ENCODE measurements around the gene MYO7B.

MYO7B gene

DNA sequence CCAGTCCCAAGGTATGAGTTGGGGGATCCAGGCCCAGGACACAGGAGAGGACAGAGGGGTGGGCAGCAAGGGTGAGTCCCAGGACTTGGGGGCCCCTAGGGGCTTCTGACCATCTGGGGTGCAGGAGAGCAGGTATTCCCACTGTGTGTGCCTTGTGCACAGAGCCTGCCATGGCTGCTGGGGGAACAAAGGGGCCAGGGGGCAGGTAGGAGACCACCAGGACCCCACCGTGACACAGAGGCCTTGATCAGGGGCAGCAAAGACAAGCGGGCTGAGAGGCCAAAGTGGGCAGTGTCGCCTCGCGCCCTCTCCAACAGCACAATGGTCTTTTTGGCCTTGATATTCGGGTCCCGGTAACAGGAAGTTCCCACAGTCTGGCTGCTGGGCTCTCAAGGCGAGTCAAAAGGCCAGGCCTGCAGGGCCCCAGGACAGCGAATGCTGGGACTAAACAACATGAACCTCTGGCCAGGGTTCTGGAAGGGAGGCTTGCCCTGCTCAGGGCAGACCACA is 98.1 kb downstream of the MYO7B start:
- peaks cover 25% of the 10 kb centered on the region for H3K79me2 ChIP-seq (ENCODE audit: insufficient read depth, low read length)
- ATAC-seq (ENCODE audit: insufficient read depth, low read depth) (no peak), DNase-seq (no peak)
- TF ChIP-seq, protein P1, sequence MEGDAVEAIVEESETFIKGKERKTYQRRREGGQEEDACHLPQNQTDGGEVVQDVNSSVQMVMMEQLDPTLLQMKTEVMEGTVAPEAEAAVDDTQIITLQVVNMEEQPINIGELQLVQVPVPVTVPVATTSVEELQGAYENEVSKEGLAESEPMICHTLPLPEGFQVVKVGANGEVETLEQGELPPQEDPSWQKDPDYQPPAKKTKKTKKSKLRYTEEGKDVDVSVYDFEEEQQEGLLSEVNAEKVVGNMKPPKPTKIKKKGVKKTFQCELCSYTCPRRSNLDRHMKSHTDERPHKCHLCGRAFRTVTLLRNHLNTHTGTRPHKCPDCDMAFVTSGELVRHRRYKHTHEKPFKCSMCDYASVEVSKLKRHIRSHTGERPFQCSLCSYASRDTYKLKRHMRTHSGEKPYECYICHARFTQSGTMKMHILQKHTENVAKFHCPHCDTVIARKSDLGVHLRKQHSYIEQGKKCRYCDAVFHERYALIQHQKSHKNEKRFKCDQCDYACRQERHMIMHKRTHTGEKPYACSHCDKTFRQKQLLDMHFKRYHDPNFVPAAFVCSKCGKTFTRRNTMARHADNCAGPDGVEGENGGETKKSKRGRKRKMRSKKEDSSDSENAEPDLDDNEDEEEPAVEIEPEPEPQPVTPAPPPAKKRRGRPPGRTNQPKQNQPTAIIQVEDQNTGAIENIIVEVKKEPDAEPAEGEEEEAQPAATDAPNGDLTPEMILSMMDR (IDR thresholded peaks at IDR 0.05; ENCODE audit: borderline replicate concordance, extremely low read depth, low read length, poor library complexity, severe bottlenecking): no peak
- no peak for TF ChIP-seq EZH2 (IDR thresholded peaks at IDR 0.05; ENCODE audit: borderline replicate concordance, low read depth, low read length, severe bottlenecking)
- no peak overlapping the region for H3K4me3 ChIP-seq (ENCODE audit: low read depth in 1 of 2, low read length in 2 of 2)
- H3K27me3 ChIP-seq (ENCODE audit: insufficient read depth, low read length, poor library complexity): no peaks in the 10 kb centered on the region
- H3K27ac ChIP-seq (ENCODE audit: low read length): peak overlapping the region; percentile 97
- H4K20me1 ChIP-seq (ENCODE audit: insufficient read depth, low read length): no peaks in the 10 kb centered on the region
- peak overlapping the region; percentile 86 for H3K9ac ChIP-seq (ENCODE audit: low read depth, low read length)
- no peaks in the 10 kb centered on the region for H3K9me3 ChIP-seq (ENCODE audit: insufficient read depth, low read length, severe bottlenecking)
- peaks cover 90% of the 10 kb centered on the region for H3K4me1 ChIP-seq (ENCODE audit: insufficient read depth, low read length)
- H2AFZ ChIP-seq (ENCODE audit: low read depth, low read length): no peak overlapping the region
- no peak overlapping the region for H3K4me2 ChIP-seq (ENCODE audit: insufficient read depth, low read length)
- H3K36me3 ChIP-seq (ENCODE audit: insufficient read depth, low read length): peaks cover 76% of the 10 kb centered on the region

- Histone ChIP-seq H3K27ac (ENCODE audit: low read length) (peak overlapping the region; percentile 97), H3K79me2 (ENCODE audit: insufficient read depth, low read length) (peaks cover 31% of the 10 kb centered on the region), H4K20me1 (ENCODE audit: insufficient read depth, low read length) (no peaks in the 10 kb centered on the region), H2AFZ (ENCODE audit: low read depth, low read length) (no peak overlapping the region), H3K9ac (ENCODE audit: low read depth, low read length) (peak overlapping the region; percentile 86), H3K9me3 (ENCODE audit: insufficient read depth, low read length, severe bottlenecking) (no peaks in the 10 kb centered on the region), H3K4me2 (ENCODE audit: insufficient read depth, low read length) (peak overlapping the region; percentile 14; the same call in 1 of the 2 replicates), H3K4me1 (ENCODE audit: insufficient read depth, low read length) (peaks cover 95% of the 10 kb centered on the region), H3K4me3 (ENCODE audit: low read depth in 1 of 2, low read length in 2 of 2) (no peak overlapping the region), H3K36me3 (ENCODE audit: insufficient read depth, low read length) (peaks cover 81% of the 10 kb centered on the region), H3K27me3 (ENCODE audit: insufficient read depth, low read length, poor library complexity) (no peaks in the 10 kb centered on the region)
- no peak for TF ChIP-seq EZH2 (IDR thresholded peaks at IDR 0.05; ENCODE audit: borderline replicate concordance, low read depth, low read length, severe bottlenecking)
- TF ChIP-seq, protein P1 (IDR thresholded peaks at IDR 0.05; ENCODE audit: borderline replicate concordance, extremely low read depth, low read length, poor library complexity, severe bottlenecking): peak; percentile 11
- ATAC-seq (ENCODE audit: insufficient read depth, low read depth): no peak
- peak; percentile 34 for DNase-seq
These were observed 98.7 kb downstream of the MYO7B start for GRCh38 chr2:127634066-127634617.

DNA sequence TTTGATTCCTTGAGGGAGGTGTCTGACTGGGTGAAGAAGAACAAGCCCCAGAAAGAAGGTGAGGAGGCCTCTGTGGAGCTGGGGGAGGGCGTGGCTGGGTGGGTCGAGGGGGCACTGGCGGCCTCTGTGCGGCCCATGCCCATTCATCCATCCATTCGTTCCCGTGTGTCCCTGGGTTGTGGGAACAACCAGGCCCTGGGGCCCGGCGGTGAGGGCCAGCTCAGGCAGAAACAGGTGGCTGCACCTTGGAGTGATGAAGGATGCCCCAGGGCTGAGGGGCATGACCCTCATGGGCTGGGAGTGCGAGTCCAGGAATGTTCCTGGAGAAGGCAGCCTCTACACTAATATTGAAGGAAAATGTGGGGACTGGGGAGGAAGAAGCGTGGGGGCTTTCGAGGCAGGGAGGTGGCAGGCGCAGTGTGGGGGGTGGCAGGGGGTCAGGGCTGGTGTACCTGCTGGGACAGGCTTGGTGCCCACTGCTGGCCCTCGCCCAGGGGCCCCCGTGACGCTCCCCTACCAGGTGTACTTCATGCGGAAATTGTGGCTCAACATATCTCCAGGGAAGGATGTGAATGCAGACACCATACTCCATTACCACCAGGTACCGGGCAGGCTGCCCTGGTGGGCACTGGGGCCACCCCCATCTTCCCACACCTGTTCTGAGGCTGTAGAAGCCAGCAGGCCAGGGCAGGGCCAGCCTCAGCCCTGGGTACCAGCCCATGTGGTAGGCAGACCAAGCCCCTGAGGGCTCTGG is 99.3 kb downstream of the MYO7B start:
- Histone ChIP-seq H3K9me3 (ENCODE audit: insufficient read depth, low read length, severe bottlenecking) (no peaks in the 10 kb centered on the region), H3K27me3 (ENCODE audit: insufficient read depth, low read length, poor library complexity) (no peaks in the 10 kb centered on the region)

More for the DNA sequence above, 99.3 kb downstream of the MYO7B start:
- Histone ChIP-seq H3K4me1 (ENCODE audit: insufficient read depth, low read length) (peaks cover 95% of the 10 kb centered on the region), H2AFZ (ENCODE audit: low read depth, low read length) (no peak overlapping the region), H4K20me1 (ENCODE audit: insufficient read depth, low read length) (no peaks in the 10 kb centered on the region), H3K79me2 (ENCODE audit: insufficient read depth, low read length) (peaks cover 37% of the 10 kb centered on the region), H3K4me3 (ENCODE audit: low read depth in 1 of 2, low read length in 2 of 2) (no peak overlapping the region), H3K9ac (ENCODE audit: low read depth, low read length) (peak overlapping the region; percentile 86), H3K27ac (ENCODE audit: low read length) (peak overlapping the region; percentile 97), H3K4me2 (ENCODE audit: insufficient read depth, low read length) (peak overlapping the region; percentile 27; the same call in 1 of the 2 replicates), H3K36me3 (ENCODE audit: insufficient read depth, low read length) (peaks cover 81% of the 10 kb centered on the region)
- DNase-seq (no peak), ATAC-seq (ENCODE audit: insufficient read depth, low read depth) (no peak)
- TF ChIP-seq, protein P1 (IDR thresholded peaks at IDR 0.05; ENCODE audit: borderline replicate concordance, extremely low read depth, low read length, poor library complexity, severe bottlenecking): no peak
- no peak for TF ChIP-seq EZH2 (IDR thresholded peaks at IDR 0.05; ENCODE audit: borderline replicate concordance, low read depth, low read length, severe bottlenecking)
